ENCODE results near the gene GABBR2. TPM values are rescaled to one million over a fixed set of nuclear protein-coding genes. Genes with fewer than 3 reads are reported as not detected.
"Not testable (repeated sequence)": the region's sequence is repeated elsewhere in the genome, so short reads cannot be mapped to it uniquely, and the experiment has no call there.

The GABBR2 gene
- total and polyA plus RNA-seq, 2 of the 8 experiments (the other 6 are each of a cell fraction or from before 2014, with no cell fraction given) = 0.50 to 1.2 TPM

GRCh38 chr9:98508217-98508919 lies 200.4 kb downstream of the GABBR2 start:
- H3K4ac ChIP-seq (replicated peaks; ENCODE audit: insufficient read length, low read depth, low read length); CTCF ChIA-PET (ENCODE audit: partially characterized antibody); H2BK20ac ChIP-seq (ENCODE audit: low read length); H2BK15ac ChIP-seq (ENCODE audit: low read length); H3K23ac ChIP-seq (ENCODE audit: insufficient read length); H3K79me2 ChIP-seq (ENCODE audit: control insufficient read depth in 1 of 2, insufficient read depth in 2 of 2, low read length in 2 of 2); FAIRE-seq; H4K91ac ChIP-seq (replicated peaks; ENCODE audit: insufficient read length, low read length); H3K36me3 ChIP-seq (ENCODE audit: control insufficient read depth in 2 of 4, insufficient read depth in 4 of 4, low read length in 3 of 4); H3K4me3 ChIP-seq (ENCODE audit: extremely low read depth in 1 of 4, insufficient read depth in 2 of 4, low read depth in 3 of 4, low read length in 4 of 4); H3K9ac ChIP-seq (replicated peaks in 1 of 4; ENCODE audit: extremely low read depth in 1 of 4, low read depth in 3 of 4, low read length in 3 of 4); H2BK12ac ChIP-seq (ENCODE audit: low read depth, low read length); H4K5ac ChIP-seq (ENCODE audit: insufficient read length, low read depth, low read length); H2AFZ ChIP-seq (ENCODE audit: low read length); H3K56ac ChIP-seq (replicated peaks; ENCODE audit: insufficient read length, low read depth, low read length); H2AK5ac ChIP-seq (ENCODE audit: low read depth, low read length); H4K8ac ChIP-seq (ENCODE audit: extremely low read depth, insufficient read depth, low read length); H3K27me3 ChIP-seq (replicated peaks in 1 of 4; ENCODE audit: control insufficient read depth in 3 of 4, extremely low read depth in 1 of 4, insufficient read depth in 3 of 4, low read length in 3 of 4); H3K18ac ChIP-seq (ENCODE audit: extremely low read depth, low read length); H3K79me1 ChIP-seq (ENCODE audit: low read depth, low read length); H3K27ac ChIP-seq (ENCODE audit: low read depth, low read length); POLR2A ChIA-PET (ENCODE audit: partially characterized antibody); H3K23me2 ChIP-seq (ENCODE audit: low read depth, low read length); H2BK120ac ChIP-seq (replicated peaks; ENCODE audit: low read depth, low read length); H3K4me1 ChIP-seq (replicated peaks in 1 of 4; ENCODE audit: control insufficient read depth in 3 of 4, insufficient read depth in 4 of 4, low read length in 3 of 4); H2BK5ac ChIP-seq (ENCODE audit: low read depth, low read length); H4K20me1 ChIP-seq (replicated peaks in 1 of 2; ENCODE audit: control insufficient read depth in 1 of 2, insufficient read depth in 2 of 2, low read length in 2 of 2); H3K14ac ChIP-seq (ENCODE audit: insufficient read length); H3K4me2 ChIP-seq (ENCODE audit: insufficient read depth in 1 of 2, low read depth in 2 of 2, low read length in 2 of 2): not testable (repeated sequence)
- DNase-seq (ENCODE audit: low read depth in 1 of 2, low spot score in 2 of 2) = peak in 1 of 2 experiments; percentile 48
- 91% methylated on average over 18 of the region's 25 CpGs; no CpG with 5 or more reads in 1 of the 2 experiments for WGBS, 2 experiments (ENCODE audit: extremely low coverage in 1 of 2, insufficient coverage in 1 of 2, insufficient read length in 1 of 2, insufficient replicate concordance in 2 of 2, low coverage in 1 of 2, low lambda C conversion rate in 2 of 2, missing lambda C conversion rate in 1 of 2)
- H3K9me3 ChIP-seq (ENCODE audit: insufficient read depth in 2 of 2, low read depth in 1 of 2, low read length in 1 of 2) = peaks cover 9 to 13% of the 10 kb centered on the region in 2 experiments

Measured in H1 (cell line).